ENCODE measurements around the gene TDRD3.

The TDRD3 gene

DNA sequence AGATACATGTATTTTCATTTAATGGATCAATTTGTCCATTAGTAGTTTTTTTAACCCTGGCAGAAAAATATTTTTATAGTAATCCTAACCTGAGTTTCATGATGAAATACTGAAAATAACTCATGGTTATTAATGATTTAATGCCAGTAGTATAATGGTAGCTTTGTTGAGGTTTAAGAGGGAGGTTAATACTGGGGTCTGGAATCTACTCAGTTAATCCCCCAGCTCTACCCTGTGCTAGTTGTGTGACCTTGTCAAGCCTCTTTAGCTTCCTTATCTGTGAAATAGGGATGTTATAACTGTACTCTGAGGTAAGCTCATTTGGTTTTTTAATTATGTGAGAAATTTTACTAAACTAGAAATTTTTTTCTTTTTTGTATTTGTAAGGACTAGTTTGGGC, 122.5 kb downstream of the TDRD3 start:
- Mint-ChIP-seq H3K4me1 (no peaks in the 10 kb centered on the region), H3K9me3 (no peaks in the 10 kb centered on the region), H3K27ac (no peak overlapping the region), H3K27me3 (no peaks in the 10 kb centered on the region), H3K36me3 (peaks cover 9% of the 10 kb centered on the region), H3K4me3 (no peak overlapping the region)
- CTCF ChIA-PET: no interaction called here
- DNase-seq: no peak

DNA sequence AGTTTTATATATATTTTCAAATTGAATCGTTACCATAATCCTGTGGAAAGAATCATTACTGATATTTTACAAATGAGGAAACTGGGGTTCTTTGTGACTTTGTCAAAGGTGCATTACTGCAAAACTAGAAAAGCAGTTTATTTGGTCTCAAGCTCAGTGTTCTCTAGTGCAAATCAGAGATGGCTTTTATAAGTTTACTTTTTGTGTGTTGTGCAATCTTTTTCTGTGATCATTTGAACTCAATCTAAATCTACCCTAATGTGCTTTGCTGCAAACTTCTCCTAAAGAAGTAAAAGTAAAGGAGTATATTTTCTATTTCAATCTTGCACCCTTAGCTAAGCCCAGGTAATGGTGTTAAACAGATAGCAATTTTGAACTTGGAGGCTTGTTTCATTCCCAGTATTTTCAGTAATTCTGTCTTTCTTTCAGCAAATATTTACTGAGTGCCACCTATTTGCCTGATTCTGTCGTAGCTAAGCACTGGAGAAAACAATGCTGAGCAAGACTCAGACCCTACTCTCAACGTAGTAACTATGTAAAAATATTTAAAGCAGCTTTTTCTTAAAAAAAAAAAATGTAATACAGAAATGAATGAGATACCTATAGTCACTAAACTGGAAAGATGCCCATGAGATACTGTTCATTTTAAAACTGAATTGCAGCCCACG, 124.0 kb downstream of the TDRD3 start:
- H3K27me3 Mint-ChIP-seq: no peaks in the 10 kb centered on the region
- no peak overlapping the region for H3K27ac Mint-ChIP-seq
- H3K4me3 Mint-ChIP-seq: no peak overlapping the region
- H3K36me3 Mint-ChIP-seq: peaks cover 4% of the 10 kb centered on the region
- H3K4me1 Mint-ChIP-seq: no peaks in the 10 kb centered on the region
- DNase-seq: no peak
- no peaks in the 10 kb centered on the region for H3K9me3 Mint-ChIP-seq
- CTCF ChIA-PET: no interaction called here

DNA sequence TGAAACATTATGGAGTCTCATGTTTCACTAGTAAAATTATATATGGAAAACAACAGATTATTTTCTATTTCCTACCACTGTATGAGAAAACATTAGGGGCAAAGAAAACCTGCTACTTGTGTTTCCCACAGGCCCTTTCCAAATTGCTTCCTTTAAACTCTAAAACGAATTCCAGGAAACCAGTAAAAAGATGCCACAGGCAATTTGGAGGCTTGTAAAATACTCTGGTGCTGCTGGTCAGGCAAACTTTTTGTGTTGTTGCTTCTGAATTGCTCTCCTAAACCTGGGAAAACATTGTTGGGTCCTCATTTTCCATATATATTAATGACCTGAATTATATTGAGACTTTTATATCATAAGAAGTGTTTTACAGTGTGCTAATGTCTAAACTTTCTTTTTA, 141.5 kb downstream of the TDRD3 start:
- CTCF ChIA-PET: no interaction called here
- Mint-ChIP-seq H3K9me3 (no peaks in the 10 kb centered on the region), H3K27ac (no peak overlapping the region), H3K36me3 (peaks cover 2% of the 10 kb centered on the region), H3K27me3 (no peaks in the 10 kb centered on the region), H3K4me1 (no peaks in the 10 kb centered on the region), H3K4me3 (no peak overlapping the region)
- no peak for DNase-seq

DNA sequence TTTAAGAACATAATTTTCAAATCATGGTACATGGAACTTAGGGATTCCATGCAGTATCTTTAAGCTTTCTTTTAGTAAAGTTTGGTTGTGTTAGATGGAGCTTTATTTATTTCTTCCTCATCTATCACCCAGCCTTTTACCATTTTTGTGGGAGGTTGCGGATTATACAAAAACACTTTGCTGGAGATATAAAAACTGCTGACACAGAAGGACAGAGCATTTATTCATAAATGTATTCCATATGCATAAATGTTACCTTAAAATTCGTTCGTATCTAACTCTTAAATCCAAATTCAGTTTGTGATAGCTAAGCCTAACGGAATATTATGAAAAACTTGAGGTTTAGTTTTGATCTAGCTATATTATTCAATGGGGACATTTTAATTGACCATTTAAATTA, 143.3 kb downstream of the TDRD3 start:
- H3K4me3 Mint-ChIP-seq: no peak overlapping the region
- no peaks in the 10 kb centered on the region for H3K4me1 Mint-ChIP-seq
- H3K27ac Mint-ChIP-seq: no peak overlapping the region
- H3K9me3 Mint-ChIP-seq: no peaks in the 10 kb centered on the region
- DNase-seq: no peak
- CTCF ChIA-PET: no interaction called here
- no peaks in the 10 kb centered on the region for H3K27me3 Mint-ChIP-seq
- H3K36me3 Mint-ChIP-seq: peaks cover 2% of the 10 kb centered on the region

DNA sequence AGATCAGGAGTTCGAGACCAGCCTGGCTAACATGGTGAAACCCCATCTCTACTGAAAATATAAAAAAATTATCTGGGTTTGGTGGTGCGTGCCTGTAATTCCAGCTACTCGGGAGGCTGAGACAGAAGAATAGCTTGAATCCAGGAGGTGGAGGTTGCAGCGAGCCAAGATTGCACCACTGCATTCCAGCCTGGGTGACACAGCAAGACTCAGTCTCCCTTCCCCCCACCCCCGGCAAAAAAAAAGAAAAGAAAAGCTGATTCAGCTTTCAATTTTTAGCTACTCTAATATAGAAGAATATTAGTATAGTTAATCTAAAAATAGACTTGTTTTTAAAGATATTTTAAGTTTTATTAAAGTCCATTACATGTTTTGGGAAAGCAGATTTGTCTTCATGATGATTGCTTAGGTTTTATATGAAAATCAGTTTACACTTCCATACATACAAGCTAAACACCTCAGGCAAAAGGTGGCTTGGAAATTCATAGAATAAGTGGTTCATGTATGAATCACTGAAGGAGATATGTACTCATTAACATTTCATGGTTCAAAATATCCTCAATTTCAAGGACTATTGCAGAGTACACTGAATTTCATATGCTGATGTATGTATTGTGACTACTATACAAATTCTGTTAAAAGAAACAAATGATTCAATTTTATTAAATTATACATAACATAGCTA, 165.2 kb downstream of the TDRD3 start:
- Mint-ChIP-seq H3K9me3 (no peaks in the 10 kb centered on the region), H3K27ac (no peak overlapping the region), H3K4me1 (no peaks in the 10 kb centered on the region), H3K36me3 (peaks cover 2% of the 10 kb centered on the region), H3K27me3 (no peaks in the 10 kb centered on the region), H3K4me3 (no peak overlapping the region)
- no peak for DNase-seq
- CTCF ChIA-PET: no interaction called here

DNA sequence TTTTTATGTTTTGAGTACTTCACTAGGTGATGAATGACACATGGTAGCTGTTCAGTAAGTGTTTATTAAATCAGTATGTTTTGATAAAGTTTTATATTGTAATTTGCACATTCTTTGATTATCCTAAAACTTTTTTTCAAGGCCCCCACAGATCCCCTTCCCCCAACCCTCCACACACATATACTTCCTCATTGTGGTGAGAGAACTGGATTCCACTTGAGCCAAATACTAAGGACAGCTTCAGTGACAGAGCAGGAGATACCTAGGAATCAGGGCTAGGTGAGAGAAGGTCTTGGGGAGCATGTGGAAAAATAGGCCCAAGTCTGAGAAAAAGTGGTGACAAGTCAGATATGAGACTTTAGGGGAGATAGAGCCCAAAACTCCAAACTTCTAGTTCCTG, 174.6 kb downstream of the TDRD3 start:
- H3K27ac Mint-ChIP-seq: no peak overlapping the region
- H3K36me3 Mint-ChIP-seq: peaks cover 33% of the 10 kb centered on the region

DNA sequence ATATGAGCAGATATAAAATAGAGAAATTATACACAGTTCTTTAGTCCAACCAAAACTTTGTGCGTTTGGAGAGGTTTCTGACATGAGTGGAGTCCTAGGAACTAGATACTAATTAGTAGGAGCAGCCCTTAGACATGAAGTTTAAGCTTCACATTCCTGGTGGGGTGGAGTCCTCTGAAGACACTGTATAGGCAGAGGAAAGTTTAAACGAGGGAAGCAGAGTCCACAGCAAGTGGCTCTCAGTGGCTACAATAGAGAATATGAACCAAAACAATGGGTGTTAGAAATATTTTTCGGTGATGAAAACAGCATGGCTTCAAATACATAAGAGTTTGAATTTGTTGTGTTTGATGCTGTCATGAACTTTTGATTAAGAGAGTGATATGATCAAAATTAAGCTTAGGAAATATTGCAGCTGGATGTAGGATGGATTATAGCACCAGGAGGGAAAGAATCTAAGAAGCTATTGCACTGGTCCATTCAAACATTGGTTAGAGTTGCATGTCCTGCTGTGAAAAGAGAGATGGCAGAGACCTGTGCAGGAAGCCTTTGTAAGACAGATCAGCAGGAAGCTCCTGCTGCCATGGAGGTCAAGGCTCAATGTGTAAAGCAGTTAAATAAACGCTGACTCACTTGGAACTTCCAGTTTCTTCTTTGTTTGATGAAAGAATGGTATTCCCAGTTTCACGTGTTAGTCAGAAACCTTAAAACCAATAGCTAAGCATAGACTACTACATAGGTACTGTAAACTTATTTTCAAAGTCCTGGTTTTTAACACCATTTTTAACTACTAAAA, 175.2 kb downstream of the TDRD3 start:
- peaks cover 31% of the 10 kb centered on the region for H3K36me3 Mint-ChIP-seq
- CTCF ChIA-PET: interaction anchor here (1.2 kb wide), 1 partner anchor 8 kb away, joined by 3 read pairs; no protein-coding TSS in a partner anchor
- no peaks in the 10 kb centered on the region for H3K4me1 Mint-ChIP-seq
- H3K27me3 Mint-ChIP-seq: no peaks in the 10 kb centered on the region
- no peak overlapping the region for H3K4me3 Mint-ChIP-seq
- H3K9me3 Mint-ChIP-seq: no peaks in the 10 kb centered on the region
- H3K27ac Mint-ChIP-seq: no peak overlapping the region
- DNase-seq: no peak

More for the DNA sequence above, 174.6 kb downstream of the TDRD3 start:
- no peak overlapping the region for H3K4me3 Mint-ChIP-seq
- no peaks in the 10 kb centered on the region for H3K4me1 Mint-ChIP-seq
- no peak for DNase-seq
- CTCF ChIA-PET: no interaction called here
- no peaks in the 10 kb centered on the region for H3K27me3 Mint-ChIP-seq
- H3K9me3 Mint-ChIP-seq: no peaks in the 10 kb centered on the region

DNA sequence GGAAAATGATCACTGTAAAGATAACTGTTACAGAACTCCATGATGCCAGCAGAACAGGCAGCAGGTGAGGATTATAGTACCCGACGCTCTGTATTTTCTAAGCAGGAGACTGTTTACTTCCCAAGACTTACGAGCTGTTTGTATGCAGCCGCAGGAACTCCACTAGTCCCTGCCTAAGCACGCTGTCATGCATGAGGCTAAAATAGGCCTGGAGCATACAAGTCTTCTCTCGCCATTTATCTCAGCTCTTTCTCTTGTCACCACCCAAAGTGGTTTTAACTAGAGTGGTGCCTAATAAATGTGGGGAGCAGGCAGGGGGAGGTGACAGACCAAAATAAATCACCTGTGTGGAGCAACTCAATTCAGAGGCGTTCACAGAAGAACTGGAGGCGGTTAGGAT, 175.8 kb downstream of the TDRD3 start:
- H3K27ac Mint-ChIP-seq: no peak overlapping the region
- H3K4me3 Mint-ChIP-seq: no peak overlapping the region
- no peaks in the 10 kb centered on the region for H3K27me3 Mint-ChIP-seq
- H3K36me3 Mint-ChIP-seq: peaks cover 30% of the 10 kb centered on the region
- no peaks in the 10 kb centered on the region for H3K4me1 Mint-ChIP-seq
- CTCF ChIA-PET: interaction anchor here (1.2 kb wide), 1 partner anchor 8 kb away, joined by 3 read pairs; no protein-coding TSS in a partner anchor
- no peak for DNase-seq
- H3K9me3 Mint-ChIP-seq: no peaks in the 10 kb centered on the region

DNA sequence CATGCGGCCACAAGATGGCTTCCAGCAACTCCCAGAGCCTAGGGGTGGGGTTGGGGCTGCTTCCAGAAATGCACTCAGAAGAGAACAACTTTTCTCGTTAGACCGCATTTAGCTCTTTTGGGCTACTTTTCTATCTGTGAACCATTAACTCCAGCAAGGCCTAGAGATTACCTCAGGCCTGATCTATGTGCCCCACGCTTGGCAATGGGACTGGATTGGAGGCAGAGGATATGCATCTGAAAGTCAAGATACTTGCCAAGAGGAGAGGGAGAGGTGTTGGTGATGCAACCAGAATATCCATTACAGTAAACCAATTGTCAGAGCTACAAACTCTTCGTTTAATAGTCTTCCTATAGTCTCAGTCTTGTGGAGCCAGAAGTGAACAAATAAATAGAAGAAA, 177.7 kb downstream of the TDRD3 start:
- DNase-seq: no peak
- H3K27me3 Mint-ChIP-seq: no peaks in the 10 kb centered on the region
- H3K4me3 Mint-ChIP-seq: no peak overlapping the region
- CTCF ChIA-PET: no interaction called here
- no peak overlapping the region for H3K27ac Mint-ChIP-seq
- H3K36me3 Mint-ChIP-seq: peaks cover 18% of the 10 kb centered on the region
- no peaks in the 10 kb centered on the region for H3K4me1 Mint-ChIP-seq
- no peaks in the 10 kb centered on the region for H3K9me3 Mint-ChIP-seq

DNA sequence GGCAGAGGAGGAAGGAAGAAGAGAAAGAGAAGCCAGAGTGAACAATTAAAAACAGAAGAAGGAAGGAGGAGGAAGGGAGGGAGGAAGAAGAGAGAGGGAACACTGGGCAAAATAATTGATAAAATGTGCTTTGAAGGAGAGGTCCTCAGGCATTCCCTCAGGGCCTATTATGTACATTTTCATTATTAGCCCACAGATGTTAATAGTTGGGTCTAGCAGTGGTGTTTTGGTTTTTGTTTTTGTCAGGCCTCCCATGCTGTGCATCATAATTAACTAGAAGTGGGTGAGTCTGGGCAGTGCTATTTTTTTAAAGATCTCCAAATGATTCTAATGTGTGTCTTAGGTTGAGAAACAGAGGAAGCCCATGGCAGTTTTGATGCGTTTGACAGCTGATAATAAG, 178.1 kb downstream of the TDRD3 start:
- Mint-ChIP-seq H3K36me3 (peaks cover 14% of the 10 kb centered on the region), H3K4me3 (no peak overlapping the region), H3K27me3 (no peaks in the 10 kb centered on the region), H3K9me3 (no peaks in the 10 kb centered on the region), H3K27ac (no peak overlapping the region), H3K4me1 (no peaks in the 10 kb centered on the region)
- CTCF ChIA-PET: no interaction called here
- DNase-seq: no peak

DNA sequence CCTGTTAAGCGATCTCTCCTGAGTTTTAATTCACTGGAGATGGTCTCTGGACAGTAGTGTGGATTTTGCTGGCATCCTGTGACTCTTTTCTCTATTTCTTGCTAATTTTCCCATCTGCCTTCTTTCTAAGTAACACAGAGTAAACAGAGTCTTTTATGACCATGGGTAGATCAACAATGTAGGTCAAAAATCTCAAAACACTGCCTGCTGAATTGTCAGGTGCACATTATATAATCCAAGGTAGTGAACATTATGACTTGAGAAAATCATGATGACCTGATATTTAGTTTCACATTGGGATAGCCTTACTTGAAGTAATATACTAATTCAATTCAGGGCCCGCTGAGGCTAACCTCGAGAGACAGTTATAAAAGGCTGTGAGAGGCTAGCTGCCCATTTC, 180.7 kb downstream of the TDRD3 start:
- Mint-ChIP-seq H3K27me3 (no peaks in the 10 kb centered on the region), H3K27ac (no peak overlapping the region), H3K4me3 (no peak overlapping the region), H3K9me3 (no peaks in the 10 kb centered on the region), H3K4me1 (no peaks in the 10 kb centered on the region), H3K36me3 (peaks cover 8% of the 10 kb centered on the region)
- CTCF ChIA-PET: no interaction called here
- DNase-seq: no peak

DNA sequence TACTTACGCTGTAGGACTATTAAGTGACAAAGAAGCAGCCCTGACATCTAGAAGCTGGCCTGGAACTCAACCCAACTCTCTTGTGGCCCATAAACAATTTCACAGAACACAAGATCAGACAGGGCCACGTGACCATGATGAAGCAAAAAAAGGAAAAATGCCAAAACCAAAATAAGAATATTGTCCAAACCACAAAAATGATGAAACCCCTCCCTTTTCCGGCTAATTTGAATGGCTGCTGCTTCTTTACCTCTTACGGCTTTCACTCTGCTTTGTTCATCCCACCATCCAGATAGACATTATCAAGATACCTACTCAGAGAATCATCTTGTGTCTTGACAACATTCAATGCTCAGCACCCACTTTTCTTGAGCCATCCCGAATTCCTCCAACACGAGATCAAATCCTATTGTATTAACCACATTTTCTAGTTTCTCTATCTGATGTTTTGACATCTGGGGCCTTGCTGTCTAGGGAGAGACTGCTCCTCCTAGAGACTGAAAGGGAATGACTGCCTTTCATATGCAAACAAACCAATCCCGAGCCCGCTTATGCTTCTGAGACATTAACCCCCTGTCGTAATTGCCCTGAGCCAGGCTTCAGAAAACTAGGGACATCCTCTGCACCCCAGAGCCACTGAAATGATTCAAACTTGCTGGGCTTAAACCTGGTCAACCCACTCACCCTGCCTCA, 186.3 kb downstream of the TDRD3 start:
- Mint-ChIP-seq H3K27me3 (no peaks in the 10 kb centered on the region), H3K27ac (no peak overlapping the region), H3K36me3 (no peaks in the 10 kb centered on the region), H3K4me3 (no peak overlapping the region), H3K4me1 (no peaks in the 10 kb centered on the region), H3K9me3 (no peaks in the 10 kb centered on the region)
- no peak for DNase-seq
- CTCF ChIA-PET: no interaction called here

DNA sequence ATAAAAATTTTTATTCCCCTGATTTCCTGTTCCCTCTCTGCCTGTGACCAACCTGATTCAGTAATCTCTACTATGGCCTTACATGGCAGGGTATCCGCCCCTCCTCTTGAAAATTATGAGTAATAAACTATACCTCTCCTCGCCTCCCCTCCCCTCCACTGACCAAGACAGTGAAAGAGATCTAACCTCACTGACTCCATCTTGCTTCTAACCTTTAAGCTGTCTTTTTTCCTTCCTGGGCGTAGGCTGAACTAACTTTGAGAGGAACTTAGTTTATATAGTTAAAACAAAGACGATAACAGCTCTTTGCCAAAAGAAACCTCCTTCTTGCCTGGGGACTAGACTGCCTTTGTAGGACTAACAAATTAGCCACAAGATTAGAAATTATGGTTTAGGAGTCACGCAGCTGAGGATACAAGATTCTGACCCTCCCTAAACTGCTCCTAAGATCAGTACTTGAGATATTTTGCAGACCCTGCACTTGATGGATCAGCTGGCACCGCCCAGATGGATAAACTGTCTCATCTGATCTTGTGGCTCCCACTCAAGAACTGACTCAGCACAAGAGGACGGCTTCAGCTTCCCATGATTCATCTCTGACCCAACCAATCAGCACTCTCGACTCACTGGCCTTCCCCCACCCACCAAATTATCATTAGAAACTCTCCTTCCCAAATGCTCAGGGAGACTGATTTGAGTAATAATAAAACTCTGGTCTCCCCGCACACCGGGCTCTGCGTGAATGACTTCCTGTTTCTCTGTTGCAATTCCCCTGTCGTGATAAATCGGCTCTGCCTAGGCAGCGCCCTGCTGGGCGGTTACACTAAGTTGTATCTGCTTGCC, 187.1 kb downstream of the TDRD3 start:
- Mint-ChIP-seq H3K27me3 (no peaks in the 10 kb centered on the region), H3K9me3 (no peaks in the 10 kb centered on the region), H3K36me3 (no peaks in the 10 kb centered on the region), H3K4me1 (no peaks in the 10 kb centered on the region), H3K4me3 (no peak overlapping the region), H3K27ac (no peak overlapping the region)
- DNase-seq: no peak
- CTCF ChIA-PET: no interaction called here

DNA sequence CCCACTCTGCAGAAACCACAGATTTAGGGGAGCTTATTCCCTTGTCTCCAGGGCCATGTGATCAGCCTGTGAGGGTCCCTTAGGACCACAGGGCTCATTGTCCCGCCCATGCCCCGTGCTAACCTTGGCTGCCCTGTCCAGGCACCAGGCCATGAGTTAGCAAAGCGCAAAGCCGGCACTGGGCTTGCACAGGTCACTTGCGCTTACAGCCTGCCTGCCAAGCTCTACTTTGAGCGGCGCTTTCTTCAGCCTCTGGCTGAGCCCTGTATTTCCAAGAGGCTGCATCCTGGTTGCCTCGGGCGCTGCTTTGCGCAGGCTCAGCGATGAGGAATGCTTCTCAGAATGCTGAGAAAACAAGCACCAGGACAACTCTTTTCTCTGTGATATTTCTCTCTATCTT, 188.0 kb downstream of the TDRD3 start:
- Mint-ChIP-seq H3K27me3 (no peaks in the 10 kb centered on the region), H3K4me1 (no peaks in the 10 kb centered on the region)

More for the DNA sequence above, 188.0 kb downstream of the TDRD3 start:
- Mint-ChIP-seq H3K9me3 (no peaks in the 10 kb centered on the region), H3K36me3 (no peaks in the 10 kb centered on the region), H3K27ac (no peak overlapping the region), H3K4me3 (no peak overlapping the region)
- CTCF ChIA-PET: no interaction called here
- DNase-seq: no peak
